Mesodermal cell (in vitro differentiated cells): ENCODE results near the gene TXNDC8.

ENCODE experiments used
- H3K27ac ChIP-seq: 2 replicates; pipeline ENCODE4 v1.7.0; 2013; ENCODE audit warnings: mild to moderate bottlenecking, low read depth, low read length, moderate library complexity; ENCODE audit not compliant: severe bottlenecking
- H3K36me3 ChIP-seq: 2 replicates; pipeline ENCODE4 v1.7.1; 2013; ENCODE audit warnings: mild to moderate bottlenecking, low read length, moderate library complexity; ENCODE audit not compliant: control insufficient read depth, insufficient read depth
- H3K4me1 ChIP-seq: one replicate; pipeline ENCODE4 v1.7.1; 2013; ENCODE audit warnings: mild to moderate bottlenecking, low read length; ENCODE audit not compliant: insufficient read depth, control insufficient read depth, poor library complexity, severe bottlenecking
- H3K4me3 ChIP-seq: 2 replicates; pipeline ENCODE4 v1.7.0; 2013; ENCODE audit warnings: low read length, control low read depth, mild to moderate bottlenecking; ENCODE audit not compliant: insufficient read depth, poor library complexity, severe bottlenecking; ENCODE audit errors: extremely low read depth
- H3K9me3 ChIP-seq: 2 replicates; pipeline ENCODE4 v1.7.1; 2013; ENCODE audit warnings: mild to moderate bottlenecking, low read length, moderate library complexity; ENCODE audit not compliant: control insufficient read depth
- WGBS, 2 experiments: methylation state at CpG; one replicate each; pipeline ENCODE4 v1.1.5; 2013; ENCODE audit warnings: missing lambda C conversion rate in 2 of 2; ENCODE audit not compliant: insufficient coverage in 2 of 2; 5-methylcytosine and 5-hydroxymethylcytosine counted together

The TXNDC8 gene

GRCh38 chr9:110307191-110307590 is 30.5 kb downstream of the TXNDC8 start:
- no peak overlapping the region for H3K4me3 ChIP-seq
- 50% methylated on average over 1 of the region's 1 CpG; no CpG with 5 or more reads in 1 of the 2 experiments for WGBS, 2 experiments
- no peaks in the 10 kb centered on the region for H3K36me3 ChIP-seq
- peaks cover 3% of the 10 kb centered on the region for H3K9me3 ChIP-seq
- no peaks in the 10 kb centered on the region for H3K4me1 ChIP-seq
- H3K27ac ChIP-seq, result no peak overlapping the region

GRCh38 chr9:110303133-110303532 is 34.5 kb downstream of the TXNDC8 start:
- Histone ChIP-seq H3K4me3 (no peak overlapping the region), H3K36me3 (no peaks in the 10 kb centered on the region), H3K9me3 (no peaks in the 10 kb centered on the region), H3K27ac (no peak overlapping the region), H3K4me1 (no peaks in the 10 kb centered on the region)
- 88 to 94% methylated on average over 1 of the region's 1 CpG for WGBS, 2 experiments

DNA sequence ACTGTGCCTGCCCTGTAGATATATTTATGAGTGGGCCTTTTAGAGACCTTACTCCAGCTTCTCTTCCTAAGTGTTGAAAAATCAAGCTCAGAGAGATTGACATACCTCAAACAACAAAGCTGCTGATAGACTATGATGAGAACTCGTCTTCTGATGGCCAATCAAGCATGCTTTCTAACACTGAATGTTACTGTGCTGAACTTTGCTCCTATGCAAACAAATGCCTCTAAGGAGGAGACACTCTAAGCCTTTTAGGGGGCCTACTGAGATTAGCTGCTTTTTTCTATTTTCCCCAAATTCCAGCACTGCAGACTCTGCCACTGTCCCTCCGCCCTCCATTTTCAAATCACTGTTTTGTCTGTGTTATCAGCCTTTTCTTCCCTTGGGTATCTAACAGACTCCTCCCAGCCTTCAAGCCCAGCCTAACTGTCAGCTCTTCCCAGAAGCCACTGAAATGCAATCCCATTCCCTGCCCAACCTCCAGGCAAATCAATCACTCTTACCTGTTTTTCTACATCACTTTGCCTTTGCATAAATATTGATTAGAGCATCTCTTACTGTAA is 39.5 kb downstream of the TXNDC8 start:
- Histone ChIP-seq H3K27ac (no peak overlapping the region), H3K4me3 (no peak overlapping the region), H3K36me3 (no peaks in the 10 kb centered on the region), H3K4me1 (no peaks in the 10 kb centered on the region), H3K9me3 (no peaks in the 10 kb centered on the region)
- WGBS, 2 experiments, result 91 to 96% methylated on average over 2 of the region's 2 CpGs

GRCh38 chr9:110293248-110293647 is 44.4 kb downstream of the TXNDC8 start:
- 100% methylated on average over 1 of the region's 1 CpG; no CpG with 5 or more reads in 1 of the 2 experiments for WGBS, 2 experiments
- no peak overlapping the region for H3K27ac ChIP-seq
- H3K9me3 ChIP-seq, result no peaks in the 10 kb centered on the region
- no peaks in the 10 kb centered on the region for H3K36me3 ChIP-seq
- no peaks in the 10 kb centered on the region for H3K4me1 ChIP-seq
- H3K4me3 ChIP-seq, result no peak overlapping the region

DNA sequence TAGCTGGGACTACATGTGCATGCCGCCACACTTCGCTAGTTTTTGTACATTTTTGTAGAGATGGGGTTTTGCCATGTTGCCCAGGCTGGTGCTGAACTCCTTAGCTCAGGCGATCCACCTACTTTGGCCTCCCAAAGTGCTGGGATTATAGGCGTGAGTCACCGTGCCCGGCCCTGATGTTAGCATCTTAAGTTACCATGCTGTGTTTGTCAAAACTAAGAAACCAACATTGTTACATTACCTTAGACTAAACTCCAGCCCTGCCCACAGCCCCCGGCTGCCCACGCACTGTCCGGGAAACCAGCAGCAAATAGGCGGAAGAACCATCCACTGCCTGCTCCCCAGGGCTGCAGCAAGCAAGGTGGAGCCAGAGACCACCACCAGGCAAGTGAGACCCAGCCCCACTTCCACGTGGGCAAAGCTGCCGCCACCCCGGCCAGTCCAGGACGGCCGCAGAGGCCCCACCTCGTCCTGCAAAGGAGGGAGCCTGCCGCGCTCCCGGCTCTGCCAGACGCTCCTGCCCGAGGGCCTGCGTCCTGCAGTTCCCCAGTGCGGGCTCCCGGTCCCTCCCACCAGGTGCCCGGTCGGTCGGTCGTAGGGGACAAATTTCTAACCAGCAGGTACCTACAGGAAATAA is 45.6 kb downstream of the TXNDC8 start:
- Histone ChIP-seq H3K4me3 (no peak overlapping the region), H3K27ac (no peak overlapping the region), H3K4me1 (no peaks in the 10 kb centered on the region), H3K9me3 (no peaks in the 10 kb centered on the region), H3K36me3 (no peaks in the 10 kb centered on the region)
- 87 to 91% methylated on average over 25 to 26 of the region's 28 CpGs for WGBS, 2 experiments

DNA sequence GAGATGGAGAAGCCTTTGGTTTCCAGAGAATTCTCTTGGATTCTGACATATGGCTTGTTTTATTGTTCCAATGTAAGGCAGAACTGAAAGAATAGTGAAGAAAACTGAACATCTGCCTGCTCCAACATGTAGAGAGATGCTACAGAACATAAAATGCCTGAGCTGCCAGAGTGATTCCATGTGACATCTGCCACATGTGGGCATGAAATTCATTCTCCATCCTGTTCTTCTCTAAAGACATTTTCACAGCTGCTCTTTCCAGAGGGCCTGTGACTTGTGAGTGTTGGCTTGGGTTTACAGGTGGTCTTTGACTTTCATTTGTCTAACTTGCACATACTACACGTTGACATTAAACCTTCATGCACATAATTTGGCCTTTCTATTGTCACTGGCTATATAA is 47.7 kb downstream of the TXNDC8 start:
- H3K4me3 ChIP-seq, result no peak overlapping the region
- no peaks in the 10 kb centered on the region for H3K9me3 ChIP-seq
- H3K27ac ChIP-seq, result no peak overlapping the region
- WGBS, 2 experiments, result 80 to 91% methylated on average over 1 of the region's 1 CpG
- no peaks in the 10 kb centered on the region for H3K36me3 ChIP-seq
- no peaks in the 10 kb centered on the region for H3K4me1 ChIP-seq

GRCh38 chr9:110288503-110288902 is 49.2 kb downstream of the TXNDC8 start:
- 100% methylated on average over 1 of the region's 4 CpGs; no CpG with 5 or more reads in 1 of the 2 experiments for WGBS, 2 experiments
- Histone ChIP-seq H3K36me3 (no peaks in the 10 kb centered on the region), H3K27ac (no peak overlapping the region), H3K9me3 (no peaks in the 10 kb centered on the region), H3K4me3 (no peak overlapping the region), H3K4me1 (no peaks in the 10 kb centered on the region)

- no peaks in the 10 kb centered on the region for H3K36me3 ChIP-seq
- H3K4me3 ChIP-seq, result no peak overlapping the region
- H3K4me1 ChIP-seq, result no peaks in the 10 kb centered on the region
- H3K9me3 ChIP-seq, result no peaks in the 10 kb centered on the region
- WGBS, 2 experiments, result 93 to 98% methylated on average over 5 to 6 of the region's 6 CpGs
- H3K27ac ChIP-seq, result no peak overlapping the region
Measured at GRCh38 chr9:110287289-110287680, 50.4 kb downstream of the TXNDC8 start.

GRCh38 chr9:110284211-110284844 is 53.3 kb downstream of the TXNDC8 start:
- H3K27ac ChIP-seq, result no peak overlapping the region
- no peaks in the 10 kb centered on the region for H3K9me3 ChIP-seq
- no peak overlapping the region for H3K4me3 ChIP-seq
- no peaks in the 10 kb centered on the region for H3K4me1 ChIP-seq
- no peaks in the 10 kb centered on the region for H3K36me3 ChIP-seq
- WGBS, 2 experiments, result 92 to 100% methylated on average over 2 to 5 of the region's 6 CpGs

DNA sequence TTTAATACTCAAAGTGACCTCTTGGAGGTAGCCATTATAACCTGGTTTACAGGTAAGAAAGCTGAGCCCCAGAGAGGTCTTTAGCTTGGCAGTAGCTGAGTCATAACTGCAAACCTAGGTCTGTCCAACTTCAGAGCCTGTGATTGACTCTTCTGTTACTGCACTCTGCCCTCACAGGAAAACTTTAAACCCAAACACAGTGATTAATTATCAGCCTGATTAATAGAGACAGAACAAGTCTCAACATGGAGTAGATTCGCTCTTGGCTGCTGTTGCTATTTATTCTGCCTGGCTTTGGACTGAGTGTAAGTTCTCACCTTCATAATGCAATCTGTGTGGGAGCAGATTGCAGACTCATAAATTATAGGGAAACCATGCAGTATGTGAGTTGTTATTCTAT is 53.9 kb downstream of the TXNDC8 start:
- H3K27ac ChIP-seq, result no peak overlapping the region
- no peak overlapping the region for H3K4me3 ChIP-seq
- WGBS, 2 experiments, result 100% methylated on average over 1 of the region's 1 CpG
- no peaks in the 10 kb centered on the region for H3K4me1 ChIP-seq
- no peaks in the 10 kb centered on the region for H3K9me3 ChIP-seq
- H3K36me3 ChIP-seq, result no peaks in the 10 kb centered on the region

DNA sequence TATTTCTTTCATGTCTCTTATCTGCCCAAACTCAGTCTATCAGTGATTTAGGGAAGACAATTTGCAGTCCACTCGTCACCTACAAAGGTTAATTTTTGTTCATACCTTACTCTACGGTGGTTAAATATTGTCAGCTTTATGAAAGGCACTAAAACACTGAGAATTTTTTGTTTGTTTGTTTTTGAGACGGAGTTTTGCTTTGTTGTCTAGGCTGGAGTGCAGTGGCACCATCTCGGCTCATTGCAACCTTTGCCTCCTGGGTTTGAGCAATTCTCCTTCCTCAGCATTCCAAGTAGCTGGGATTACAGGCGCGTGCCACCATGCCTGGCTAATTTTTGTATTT is 55.0 kb downstream of the TXNDC8 start:
- WGBS, 2 experiments, result 92 to 100% methylated on average over 1 to 4 of the region's 6 CpGs
- Histone ChIP-seq H3K4me3 (no peak overlapping the region), H3K4me1 (no peaks in the 10 kb centered on the region), H3K36me3 (no peaks in the 10 kb centered on the region), H3K9me3 (no peaks in the 10 kb centered on the region), H3K27ac (no peak overlapping the region)
